Activated naive CD4-positive, alpha-beta T cell treated with anti-CD3 and anti-CD28 coated beads, Interleukin-2, amount 50 U/mL, for 72 hours (primary cell): Measurements from ENCODE around the gene SLC25A27. TPM values are rescaled to one million over a fixed set of nuclear protein-coding genes. Genes with fewer than 3 reads are reported as not detected.
A peak's percentile ranks its signal among the peaks of the same experiment; 100 is the strongest.
"Not testable (repeated sequence)": the region's sequence is repeated elsewhere in the genome, so short reads cannot be mapped to it uniquely, and the experiment has no call there.

Experiments used
- ATAC-seq, 2 donors: fragments of 150-1000 bp; cut with Tn5 transposase; 2 replicates each; pipeline ENCODE4 v1.10.0; 2021; ENCODE audit warnings: mild to moderate bottlenecking in 2 of 2, moderate library complexity in 2 of 2
- DNase-seq, 2 donors: peaks; one replicate each; pipeline ENCODE4 v3.0.0; 2021 to 2022; ENCODE audit warnings: low spot score in 2 of 2
- H3K27ac Mint-ChIP-seq, 2 donors: one replicate each; pipeline ENCODE4 v1.8.0; 2022; ENCODE audit warnings: mild to moderate bottlenecking in 2 of 2, mixed read lengths in 2 of 2
- H3K36me3 Mint-ChIP-seq, 2 donors: one replicate each; pipeline ENCODE4 v1.8.0; 2022; ENCODE audit warnings: mixed read lengths in 2 of 2
- H3K9me3 Mint-ChIP-seq, 2 donors: one replicate each; pipeline ENCODE4 v1.8.0; 2022; ENCODE audit warnings: mixed read lengths in 2 of 2
- total RNA-seq, 2 donors: library from RNA; stranded (reverse); gene quantifications; one replicate each; pipeline ENCODE4 v1.2.3, GENCODE V29; 2022

SLC25A27 gene
- total RNA-seq, 2 donors from 2014 or later, result 0.64 to 1.9 TPM

GRCh38 chr6:46642928-46643751, 9.6 kb upstream of the SLC25A27 start:
- peak; percentile 94 to 97 for ATAC-seq
- H3K27ac Mint-ChIP-seq, result peak overlapping the region in 1 of 2 donors; percentile 31
- DNase-seq, result no peak
- H3K9me3 Mint-ChIP-seq, result peaks cover 0 to 6% of the 10 kb centered on the region in 2 donors
- no peaks in the 10 kb centered on the region for H3K36me3 Mint-ChIP-seq

- ATAC-seq, result no peak
- no peaks in the 10 kb centered on the region for H3K36me3 Mint-ChIP-seq
- no peak for DNase-seq
- H3K27ac Mint-ChIP-seq, result no peak overlapping the region
- peaks cover 0 to 6% of the 10 kb centered on the region in 2 donors for H3K9me3 Mint-ChIP-seq
These were observed 7.5 kb upstream of the SLC25A27 start for GRCh38 chr6:46645265-46645664.

- not testable (repeated sequence) for H3K36me3 Mint-ChIP-seq, ATAC-seq, DNase-seq, H3K9me3 Mint-ChIP-seq, H3K27ac Mint-ChIP-seq
These were observed 4.7 kb upstream of the SLC25A27 start for GRCh38 chr6:46648108-46648507.

GRCh38 chr6:46648869-46649492, 3.8 kb upstream of the SLC25A27 start:
- Mint-ChIP-seq H3K27ac (no peak overlapping the region), H3K9me3 (no peaks in the 10 kb centered on the region), H3K36me3 (peaks cover 0 to 5% of the 10 kb centered on the region in 2 donors)
- no peak for DNase-seq
- no peak for ATAC-seq

GRCh38 chr6:46651006-46651405, 1.8 kb upstream of the SLC25A27 start:
- Mint-ChIP-seq H3K9me3 (no peaks in the 10 kb centered on the region), H3K36me3 (peaks cover 0 to 5% of the 10 kb centered on the region in 2 donors), H3K27ac (no peak overlapping the region)
- no peak for ATAC-seq
- no peak for DNase-seq

GRCh38 chr6:46651816-46652215, 959 bp upstream of the SLC25A27 start:
- Mint-ChIP-seq H3K36me3 (peaks cover 0 to 5% of the 10 kb centered on the region in 2 donors), H3K27ac (no peak overlapping the region), H3K9me3 (no peaks in the 10 kb centered on the region)
- DNase-seq (no peak), ATAC-seq (no peak)

- ATAC-seq, result no peak
- Mint-ChIP-seq H3K9me3 (no peaks in the 10 kb centered on the region), H3K36me3 (peaks cover 0 to 5% of the 10 kb centered on the region in 2 donors), H3K27ac (no peak overlapping the region)
- no peak for DNase-seq
These were observed 558 bp upstream of the SLC25A27 start for GRCh38 chr6:46652232-46652602.

- Mint-ChIP-seq H3K9me3 (no peaks in the 10 kb centered on the region), H3K27ac (no peak overlapping the region), H3K36me3 (peaks cover 0 to 5% of the 10 kb centered on the region in 2 donors)
- ATAC-seq, result peak in 1 of 2 donors; percentile 2
- DNase-seq, result no peak
These were observed 842 bp downstream of the SLC25A27 start for GRCh38 chr6:46653439-46654195.

- Mint-ChIP-seq H3K27ac (no peak overlapping the region), H3K36me3 (peaks cover 0 to 5% of the 10 kb centered on the region in 2 donors), H3K9me3 (no peaks in the 10 kb centered on the region)
- ATAC-seq, result no peak
- DNase-seq, result no peak
These were observed 3.0 kb downstream of the SLC25A27 start for GRCh38 chr6:46655803-46656202.

GRCh38 chr6:46657642-46658041, 4.9 kb downstream of the SLC25A27 start:
- ATAC-seq, result no peak

GRCh38 chr6:46661483-46661882, 8.7 kb downstream of the SLC25A27 start:
- Mint-ChIP-seq H3K9me3 (no peaks in the 10 kb centered on the region), H3K27ac (no peak overlapping the region), H3K36me3 (no peaks in the 10 kb centered on the region)
- DNase-seq (no peak), ATAC-seq (no peak)

More at GRCh38 chr6:46657642-46658041, 4.9 kb downstream of the SLC25A27 start:
- H3K9me3 Mint-ChIP-seq, result no peaks in the 10 kb centered on the region
- no peak overlapping the region for H3K27ac Mint-ChIP-seq
- H3K36me3 Mint-ChIP-seq, result peaks cover 0 to 5% of the 10 kb centered on the region in 2 donors
- no peak for DNase-seq

GRCh38 chr6:46667377-46667776, 14.6 kb downstream of the SLC25A27 start:
- no peaks in the 10 kb centered on the region for H3K36me3 Mint-ChIP-seq
- no peak overlapping the region for H3K27ac Mint-ChIP-seq
- no peaks in the 10 kb centered on the region for H3K9me3 Mint-ChIP-seq
- DNase-seq, result no peak
- ATAC-seq, result no peak

GRCh38 chr6:46674410-46674809, 21.6 kb downstream of the SLC25A27 start:
- ATAC-seq, result peak in 1 of 2 donors; percentile 57
- no peak overlapping the region for H3K27ac Mint-ChIP-seq
- no peak for DNase-seq
- no peaks in the 10 kb centered on the region for H3K9me3 Mint-ChIP-seq
- H3K36me3 Mint-ChIP-seq, result no peaks in the 10 kb centered on the region

GRCh38 chr6:46676604-46677313, 24.0 kb downstream of the SLC25A27 start:
- no peak for ATAC-seq
- no peak for DNase-seq
- Mint-ChIP-seq H3K9me3 (no peaks in the 10 kb centered on the region), H3K27ac (no peak overlapping the region), H3K36me3 (no peaks in the 10 kb centered on the region)

- no peak overlapping the region for H3K27ac Mint-ChIP-seq
- no peaks in the 10 kb centered on the region for H3K36me3 Mint-ChIP-seq
- ATAC-seq, result no peak
- no peaks in the 10 kb centered on the region for H3K9me3 Mint-ChIP-seq
- DNase-seq, result no peak
These were observed 24.5 kb downstream of the SLC25A27 start for GRCh38 chr6:46677314-46677654.

GRCh38 chr6:46684771-46685170, 32.0 kb downstream of the SLC25A27 start:
- Mint-ChIP-seq H3K9me3 (no peaks in the 10 kb centered on the region), H3K27ac (no peak overlapping the region), H3K36me3 (no peaks in the 10 kb centered on the region)
- ATAC-seq (no peak), DNase-seq (no peak)
